ENCODE results near the gene RABAC1. TPM values are rescaled to one million over a fixed set of nuclear protein-coding genes. Genes with fewer than 3 reads are reported as not detected.

The RABAC1 gene
- total and polyA plus RNA-seq, 9 of the 15 experiments (the other 6 are each of a cell fraction or from before 2014, with no cell fraction given), result 2.4 to 28.1 (median 9.3) TPM

GRCh38 chr19:41935760-41936415 is 23.2 kb downstream of the RABAC1 start:
- Histone ChIP-seq H3K4me2 (ENCODE audit: insufficient read depth, low read length) (no peak overlapping the region), H3K79me2 (ENCODE audit: control insufficient read depth, insufficient read depth, low read length) (no peaks in the 10 kb centered on the region), H3K9me3 (replicated peaks; ENCODE audit: control insufficient read depth, insufficient read depth, low read depth, low read length) (no peaks in the 10 kb centered on the region), H3K27ac (ENCODE audit: extremely low read depth, low read depth, low read length) (no peak overlapping the region; the same call in 2 of the 3 replicates), H2AFZ (ENCODE audit: low read depth, low read length) (no peak overlapping the region), H3K27me3 (ENCODE audit: control insufficient read depth in 2 of 2, insufficient read depth in 2 of 2, low read length in 2 of 2) (no peaks in the 10 kb centered on the region), H3K4me1 (replicated peaks in 1 of 2; ENCODE audit: control insufficient read depth in 2 of 2, insufficient read depth in 2 of 2, low read length in 2 of 2) (peaks cover 15 to 72% of the 10 kb centered on the region in 2 experiments; a peak in 4 of 5 replicates), H3K9ac (ENCODE audit: insufficient read depth in 1 of 2, low read depth in 2 of 2, low read length in 2 of 2) (peak overlapping the region in 1 of 2 experiments; percentile 79; a peak in 1 of 4 replicates), H3K9me1 (ENCODE audit: control insufficient read depth, insufficient read depth, low read length) (no peaks in the 10 kb centered on the region), H3K36me3 (ENCODE audit: control insufficient read depth, insufficient read depth, low read length) (no peaks in the 10 kb centered on the region), H4K20me1 (replicated peaks; ENCODE audit: control insufficient read depth, insufficient read depth, low read length) (0 out of 2 replicates have a peak, but pooled peaks cover 3% of the 10 kb centered on the region), H3K4me3 (no peak overlapping the region)
- WGBS (ENCODE audit: insufficient coverage, low coverage, missing lambda C conversion rate), result 12% methylated on average over 17 of the region's 26 CpGs
- in situ Hi-C loops (cut with MboI) (no loop called here), intact Hi-C loops (cut with micrococcal nuclease) (no loop called here)
- ChIA-PET POLR2A (no interaction called here), CTCF (ENCODE audit: low intra/inter-chr PET ratio) (interaction anchor here (0.8 kb wide), 1 partner anchor 26 kb away, joined by 3 read pairs; no protein-coding TSS in a partner anchor)
- DNase-seq (ENCODE audit: extremely low read depth in 1 of 4, low spot score in 3 of 4) (no peak), ATAC-seq (no peak), FAIRE-seq (no peak)
- TF ChIP-seq BHLHE40 (IDR thresholded peaks at IDR 0.05; ENCODE audit: low read length), result no peak
- TF ChIP-seq ZNF146 (CRISPR knock-in tag; IDR thresholded peaks at IDR 0.05; ENCODE audit: unreplicated experiment), result no peak
- no peak for TF ChIP-seq SUPT5H (IDR thresholded peaks at IDR 0.05)
- TF ChIP-seq POU5F1 (IDR thresholded peaks at IDR 0.05; ENCODE audit: borderline replicate concordance, low read depth, low read length, partially characterized antibody), result no peak
- TF ChIP-seq RBM34 (IDR thresholded peaks at IDR 0.05; ENCODE audit: borderline replicate concordance, insufficient read depth, low read length), result no peak
- peak; percentile 47 for TF ChIP-seq ZFP36 (IDR thresholded peaks at IDR 0.05; ENCODE audit: low read depth, low read length, partially characterized antibody)
- no peak for TF ChIP-seq ZNF133 (CRISPR knock-in tag; IDR thresholded peaks at IDR 0.05)
- no peak for TF ChIP-seq ZNF699 (CRISPR knock-in tag; IDR thresholded peaks at IDR 0.05; ENCODE audit: insufficient replicate concordance)
- TF ChIP-seq HCFC1 (IDR thresholded peaks at IDR 0.05; ENCODE audit: low read depth, low read length), result no peak
- TF ChIP-seq MEIS2 (IDR thresholded peaks at IDR 0.05; ENCODE audit: partially characterized antibody), result peak; percentile 60
- TF ChIP-seq NFIX (CRISPR knock-in tag; IDR thresholded peaks at IDR 0.05; ENCODE audit: low read depth), result no peak
- TF ChIP-seq TCFL5 (CRISPR knock-in tag; conservative IDR thresholded peaks at IDR 0.05), result no peak
- BruUV-seq (replicated peaks), result no TSS peak
